HL-60 (cell line): ENCODE results near the gene ARID1B.

ENCODE experiments used
- DNase-seq, 2 experiments: peaks; one replicate each; pipeline ENCODE4 v3.0.0-alpha.2; 2010 to 2020; ENCODE audit warnings: low read depth in 1 of 2, low spot score in 1 of 2
- H3K27ac ChIP-seq: fragments of 250-450 bp; sonication (Bioruptor Pico); replicated peaks from 2 replicates; pipeline ENCODE4 v1.5.1; 2020; ENCODE audit warnings: mild to moderate bottlenecking, moderate library complexity
- H3K27me3 ChIP-seq: fragments of 250-450 bp; sonication (Bioruptor Pico); 2 replicates; pipeline ENCODE4 v1.5.1; 2021; ENCODE audit warnings: mild to moderate bottlenecking, moderate library complexity; ENCODE audit not compliant: insufficient read depth, poor library complexity, severe bottlenecking
- H3K4me3 ChIP-seq: replicated peaks from 2 replicates; pipeline ENCODE4 v1.5.1; 2011; ENCODE audit warnings: mild to moderate bottlenecking, control low read depth, low read length; ENCODE audit not compliant: insufficient read depth
- CTCF ChIP-seq: IDR thresholded peaks from one replicate; pipeline ENCODE4 v1.5.1; 2011; ENCODE audit warnings: low read length, control low read depth, inconsistent platforms; ENCODE audit not compliant: insufficient read depth
- GABPA ChIP-seq: IDR thresholded peaks from 2 replicates; pipeline ENCODE4 v1.6.1; 2012; ENCODE audit warnings: low read depth
- POLR2AphosphoS5 ChIP-seq: IDR thresholded peaks from 2 replicates; pipeline ENCODE4 v1.6.1; 2012; ENCODE audit warnings: low read depth
- REST ChIP-seq: IDR thresholded peaks from 2 replicates; pipeline ENCODE4 v1.6.1; 2012; ENCODE audit warnings: low read depth; ENCODE audit not compliant: insufficient replicate concordance
- SPI1 ChIP-seq: IDR thresholded peaks from 2 replicates; pipeline ENCODE4 v1.6.1; 2012; ENCODE audit warnings: low read depth, mild to moderate bottlenecking, borderline replicate concordance

Gene ARID1B

GRCh38 chr6:156848533-156848932 lies 71.4 kb downstream of the ARID1B start:
- no peak overlapping the region for H3K27ac ChIP-seq
- TF ChIP-seq REST = no peak
- TF ChIP-seq GABPA = no peak
- TF ChIP-seq SPI1 = no peak
- TF ChIP-seq POLR2AphosphoS5 = no peak
- no peak for TF ChIP-seq CTCF

GRCh38 chr6:156849806-156850205 lies 72.6 kb downstream of the ARID1B start:
- H3K27ac ChIP-seq = no peak overlapping the region
- no peak for TF ChIP-seq CTCF
- TF ChIP-seq POLR2AphosphoS5 = no peak
- no peak for TF ChIP-seq REST
- no peak for TF ChIP-seq SPI1
- TF ChIP-seq GABPA = no peak
- no peak overlapping the region for H3K4me3 ChIP-seq
- H3K27me3 ChIP-seq = no peaks in the 10 kb centered on the region
- DNase-seq = no peak

More at GRCh38 chr6:156848533-156848932, 71.4 kb downstream of the ARID1B start:
- no peaks in the 10 kb centered on the region for H3K27me3 ChIP-seq
- DNase-seq = no peak
- no peak overlapping the region for H3K4me3 ChIP-seq

- Histone ChIP-seq H3K27me3 (no peaks in the 10 kb centered on the region), H3K4me3 (no peak overlapping the region), H3K27ac (no peak overlapping the region)
- TF ChIP-seq REST = no peak
- peak; percentile 76 for TF ChIP-seq SPI1
- no peak for DNase-seq
These were observed 73.2 kb downstream of the ARID1B start for GRCh38 chr6:156850353-156850752.

- H3K4me3 ChIP-seq = no peak overlapping the region
These were observed 74.3 kb downstream of the ARID1B start for GRCh38 chr6:156851454-156851921.

More at GRCh38 chr6:156851454-156851921, 74.3 kb downstream of the ARID1B start:
- no peak overlapping the region for H3K27ac ChIP-seq
- DNase-seq = no peak
- H3K27me3 ChIP-seq = no peaks in the 10 kb centered on the region
- TF ChIP-seq SPI1 (no peak), CTCF (no peak), REST (no peak), POLR2AphosphoS5 (no peak), GABPA (no peak)
